NCI-H2171 (cell line): Measurements from ENCODE around the gene ABCA8.

Source experiments
- DNase-seq: peaks from one replicate; lab custom pipeline; 2025; lab: John Stamatoyannopoulos, UW

The ABCA8 gene

DNA sequence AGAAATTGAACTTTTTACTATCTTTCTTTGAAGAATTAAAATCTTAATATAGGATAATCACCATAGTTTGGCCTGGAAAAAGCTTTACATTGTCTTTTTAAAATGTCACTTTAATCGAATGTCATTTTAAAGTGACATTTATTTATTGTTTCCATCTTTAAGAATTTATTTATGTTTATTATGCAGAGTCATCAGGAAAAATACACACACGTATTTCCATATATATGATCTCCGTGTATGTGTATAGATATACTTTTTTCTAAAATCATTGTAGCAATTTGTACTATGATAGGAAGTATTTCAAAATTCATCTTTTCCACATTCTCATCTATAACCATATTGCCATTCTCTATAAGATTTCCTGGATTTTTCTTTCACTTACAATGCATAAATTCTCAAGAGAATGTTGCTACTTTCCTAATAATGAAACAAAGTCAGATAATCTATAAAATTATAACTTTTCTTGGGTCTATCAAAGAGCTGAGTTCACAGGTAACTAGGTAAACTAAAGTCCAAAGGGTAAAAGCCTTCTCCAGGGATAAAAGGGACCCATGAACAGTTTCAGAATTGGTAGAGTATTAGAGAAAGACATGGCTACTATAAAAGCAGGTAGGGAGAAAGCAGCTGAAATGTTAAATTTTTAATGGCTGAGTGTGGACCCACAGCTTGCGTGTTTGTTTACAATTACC lies 11.9 kb downstream of the ABCA8 start:
- DNase-seq = no peak

DNA sequence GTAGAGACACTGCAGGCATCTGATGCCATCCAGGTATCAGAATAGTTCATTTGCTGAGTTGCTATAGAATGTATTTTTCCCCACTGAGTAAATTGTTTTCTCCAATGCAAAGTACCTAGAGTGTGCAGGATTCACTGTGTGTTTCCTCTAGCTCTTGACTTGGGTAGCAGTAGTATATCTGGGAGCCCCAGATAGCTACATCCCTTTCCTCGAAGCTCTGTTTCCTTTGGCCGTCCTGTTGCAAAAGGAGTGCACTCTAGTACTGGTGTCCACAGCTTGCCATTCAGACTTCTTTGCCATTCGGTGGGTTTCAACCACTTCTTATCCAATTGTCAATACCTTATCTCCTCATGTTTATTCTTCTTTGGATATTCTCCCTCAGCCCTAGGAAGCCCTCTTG lies 12.8 kb downstream of the ABCA8 start:
- no peak for DNase-seq

DNA sequence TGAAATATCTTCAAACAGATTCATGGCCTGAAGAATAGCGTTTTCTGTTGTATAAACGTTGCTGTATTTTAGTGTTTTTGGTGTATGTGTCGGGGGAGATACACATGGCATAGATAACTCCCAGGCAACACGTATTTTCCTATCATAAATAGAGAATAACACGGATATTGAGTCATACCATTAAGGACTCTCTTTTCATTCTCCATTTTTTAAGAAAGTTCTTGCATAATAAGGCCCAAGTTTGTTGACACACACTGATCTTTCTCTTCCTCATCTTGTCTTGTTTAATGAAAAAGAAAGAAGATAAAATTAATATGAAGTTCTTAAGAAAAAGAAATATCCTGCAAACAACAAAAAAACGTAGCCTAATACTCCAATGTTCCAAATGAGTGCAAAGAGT lies 13.4 kb downstream of the ABCA8 start:
- DNase-seq = no peak

DNA sequence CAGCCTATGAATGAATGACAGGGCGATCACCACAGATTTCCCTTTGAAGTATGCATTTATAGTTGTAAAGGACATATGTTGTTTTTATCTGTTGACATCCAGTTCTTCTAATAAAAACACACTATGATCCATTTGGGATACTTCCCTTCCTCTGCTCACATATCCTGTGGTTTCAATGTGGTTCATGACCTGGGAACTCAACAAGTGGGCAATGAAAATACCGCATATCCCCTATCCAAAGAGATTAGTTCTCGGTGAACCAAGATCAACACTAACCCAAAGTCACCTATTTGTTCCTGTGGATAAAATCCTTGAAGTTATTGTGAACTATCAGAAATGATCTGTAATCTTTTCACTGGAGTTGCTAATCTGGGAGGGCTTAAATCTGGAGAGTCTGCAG lies 16.0 kb downstream of the ABCA8 start:
- DNase-seq = no peak

DNA sequence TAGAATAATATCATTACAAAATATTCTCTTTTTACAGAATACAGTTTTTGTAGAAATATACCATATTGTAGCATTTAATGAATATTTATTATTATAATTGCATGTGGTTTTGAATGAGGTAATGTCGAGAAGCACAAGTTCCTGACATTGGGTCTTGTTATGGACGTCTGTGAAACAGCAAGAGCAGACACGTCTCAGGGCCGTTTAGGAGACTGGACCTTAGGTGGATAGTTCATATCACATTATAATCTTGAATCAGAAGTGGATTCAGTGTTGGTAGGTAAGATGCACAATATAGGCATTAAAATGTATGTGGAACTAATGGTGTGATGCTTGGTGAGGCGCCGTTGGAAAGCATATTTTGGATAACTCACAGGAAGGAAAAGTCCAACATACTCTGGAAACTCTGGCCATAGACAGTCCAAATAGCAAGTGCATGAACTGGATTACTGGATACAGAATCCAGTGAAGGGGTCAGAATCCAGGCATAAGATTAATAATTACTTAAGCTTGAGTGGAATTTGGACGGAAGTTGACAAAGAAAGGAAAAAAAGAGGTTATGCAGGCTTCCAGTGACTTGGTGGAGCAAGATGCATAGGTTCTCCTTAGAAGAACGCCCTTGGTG lies 17.2 kb downstream of the ABCA8 start:
- DNase-seq = no peak

DNA sequence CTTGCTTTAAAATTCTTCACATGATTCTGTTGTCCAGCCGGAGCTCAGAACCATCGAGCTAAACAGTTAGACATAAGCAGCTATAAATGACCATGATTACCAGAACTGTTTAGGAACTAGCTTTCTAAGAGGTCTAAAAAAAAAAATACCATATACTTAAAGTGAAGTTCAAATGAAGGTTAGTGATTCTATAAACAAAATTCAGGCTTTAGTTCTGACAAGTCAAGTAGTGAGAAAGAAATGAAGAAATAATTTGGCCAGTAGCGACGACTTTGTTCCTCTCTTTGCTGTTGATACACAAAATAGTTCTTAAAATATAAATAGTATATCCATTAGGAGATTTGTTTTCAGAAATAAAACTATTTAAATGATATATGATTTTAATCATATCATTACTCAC lies 27.7 kb downstream of the ABCA8 start:
- DNase-seq = no peak

DNA sequence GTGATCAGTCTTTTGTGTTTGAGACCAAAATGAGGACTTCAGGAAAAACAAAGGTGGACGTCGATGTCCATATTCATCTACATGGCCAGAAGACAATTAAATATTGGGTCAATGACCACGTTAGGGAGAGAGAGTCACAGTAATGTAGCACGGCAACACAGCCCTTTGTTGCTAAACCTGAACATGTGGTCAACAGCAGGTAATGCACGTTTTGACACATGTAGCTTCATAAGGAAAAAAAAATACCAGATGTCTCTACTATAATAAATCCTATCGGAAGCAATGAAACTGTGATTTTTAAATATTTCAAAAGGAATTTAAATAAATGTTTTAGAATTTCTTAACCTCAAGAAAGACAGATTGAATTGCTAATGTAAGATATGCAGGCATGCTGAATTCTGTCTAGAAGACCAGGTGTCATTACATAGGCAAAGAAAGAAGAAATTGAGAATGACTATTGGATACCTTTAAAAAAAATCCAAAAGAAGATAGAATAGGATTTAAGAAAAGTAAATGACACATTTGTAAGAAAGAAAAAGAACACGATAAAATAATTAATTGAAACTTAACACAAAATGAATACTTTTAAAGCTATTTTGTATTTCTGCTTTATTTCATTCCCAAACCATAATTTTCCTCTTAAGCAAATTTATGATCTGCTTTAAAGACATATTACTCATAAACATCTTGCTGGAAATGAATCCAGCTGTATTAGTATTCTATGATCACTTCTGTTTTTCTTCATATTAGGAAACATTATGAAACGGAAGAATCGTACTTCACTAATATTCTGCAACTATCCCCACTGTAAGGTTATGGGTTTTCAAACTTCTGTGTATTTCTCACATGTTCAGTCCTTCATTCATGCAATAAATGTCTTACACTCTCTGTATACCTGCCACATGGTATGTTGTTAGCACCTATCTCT lies 30.1 kb downstream of the ABCA8 start:
- peak; percentile 43 for DNase-seq

DNA sequence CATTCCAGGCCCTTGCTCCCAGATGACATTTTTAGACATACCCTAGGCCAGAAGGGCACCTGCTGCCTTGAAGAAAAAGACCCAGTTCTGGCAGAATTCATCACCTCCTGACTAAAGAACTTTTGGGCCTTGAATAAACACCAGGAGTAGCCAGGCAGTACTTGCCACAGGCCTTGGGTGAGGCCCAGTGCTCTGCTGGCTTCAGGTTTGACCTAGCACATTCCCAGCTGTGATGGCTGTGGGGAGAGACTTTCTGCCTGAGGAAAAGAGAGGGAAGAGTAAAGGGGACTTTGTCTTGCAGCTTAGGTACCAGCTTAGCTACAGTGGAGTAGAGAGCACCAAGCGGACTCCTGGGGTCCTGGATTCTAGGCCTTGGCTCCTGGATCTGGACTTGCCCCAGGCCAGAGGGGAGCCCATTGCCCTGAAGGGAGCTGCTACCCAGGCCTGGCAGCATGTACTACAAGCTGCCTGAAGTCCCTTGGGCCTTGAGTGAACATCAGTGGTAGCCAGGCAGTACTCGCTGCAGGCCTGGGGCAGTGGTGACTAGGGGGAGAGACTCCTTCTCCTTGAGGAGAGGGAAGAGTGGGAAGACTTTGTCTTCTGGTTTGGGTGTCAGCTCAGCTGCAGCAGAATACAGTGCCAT lies 44.3 kb downstream of the ABCA8 start:
- no peak for DNase-seq

DNA sequence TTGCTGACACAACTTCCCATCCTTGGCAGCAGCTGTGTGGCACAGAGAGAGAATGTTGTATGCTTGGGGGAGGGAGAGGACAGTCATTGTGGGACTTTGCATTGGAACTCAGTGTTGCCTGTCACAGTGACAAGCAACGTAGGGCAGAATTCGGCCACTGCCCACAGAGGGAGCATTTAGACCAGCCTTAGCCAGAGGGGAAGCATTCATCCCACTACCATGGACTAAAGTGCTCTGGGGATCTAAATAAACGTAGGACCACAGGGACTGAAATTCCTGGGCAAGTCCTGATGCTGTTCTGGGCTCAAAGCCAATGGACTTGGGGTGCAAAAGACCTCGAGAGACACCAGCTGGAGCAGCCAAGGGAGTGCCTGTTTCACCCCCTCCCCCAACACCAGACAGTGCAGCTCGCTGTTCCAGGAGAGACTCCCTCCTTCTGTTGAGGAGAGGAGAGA lies 44.9 kb downstream of the ABCA8 start:
- DNase-seq = peak; percentile 91

DNA sequence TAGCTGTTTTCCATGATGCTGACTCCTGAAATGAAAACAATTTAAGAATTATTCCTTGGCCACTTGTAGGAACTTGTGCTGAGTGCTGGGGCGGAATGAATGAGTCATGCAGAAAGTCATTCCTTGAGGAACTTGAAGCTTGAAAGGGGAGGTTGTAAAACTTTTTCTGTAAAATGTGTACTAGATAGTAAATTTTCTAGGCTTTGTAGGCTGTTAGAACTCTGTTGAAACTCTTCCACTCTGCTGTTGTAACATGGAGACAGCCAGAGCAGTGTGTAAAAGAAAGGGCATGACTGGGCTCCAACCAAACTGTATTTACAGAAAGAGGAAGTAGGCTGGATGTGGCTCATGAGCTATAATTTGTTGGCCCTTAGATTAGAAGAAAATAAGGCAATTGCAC lies 46.1 kb downstream of the ABCA8 start:
- DNase-seq = no peak

DNA sequence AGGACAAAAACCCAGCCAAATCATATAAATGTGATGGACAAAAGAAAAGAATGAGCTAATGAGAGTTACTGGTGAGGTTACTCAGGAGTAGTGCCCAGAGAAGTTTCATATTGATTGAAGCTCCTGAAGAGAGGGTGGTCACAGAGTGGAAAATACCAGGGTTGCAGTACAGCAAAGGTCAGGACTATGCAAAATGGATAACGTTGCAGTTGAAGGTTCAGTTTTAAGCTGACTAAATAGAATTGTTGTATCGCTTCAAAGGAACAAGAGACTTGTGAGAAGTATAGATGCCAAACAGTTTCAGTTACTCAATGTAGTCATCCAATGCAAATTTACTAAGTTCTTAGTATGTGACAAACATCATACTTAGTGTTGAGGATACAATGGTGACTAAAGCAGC lies 47.1 kb downstream of the ABCA8 start:
- no peak for DNase-seq

DNA sequence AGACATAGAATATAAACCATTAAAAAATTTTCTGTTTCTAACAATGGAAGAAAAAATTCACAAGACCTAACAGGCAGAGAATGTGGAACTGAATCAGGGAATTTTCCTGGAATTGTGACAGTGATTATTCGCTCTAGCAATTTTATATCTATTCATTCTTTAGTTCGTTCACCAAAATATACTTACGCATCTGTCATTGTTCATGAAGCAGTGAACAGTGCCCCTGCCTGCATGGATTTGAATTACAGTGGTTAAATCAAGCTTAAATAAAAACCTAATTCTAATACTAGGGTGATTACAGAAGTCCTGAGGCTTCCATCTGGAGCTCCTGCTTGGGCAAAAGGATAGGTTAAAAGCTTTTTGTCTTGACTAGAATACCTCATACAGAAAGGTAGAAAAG lies 48.6 kb downstream of the ABCA8 start:
- DNase-seq = peak; percentile 39

DNA sequence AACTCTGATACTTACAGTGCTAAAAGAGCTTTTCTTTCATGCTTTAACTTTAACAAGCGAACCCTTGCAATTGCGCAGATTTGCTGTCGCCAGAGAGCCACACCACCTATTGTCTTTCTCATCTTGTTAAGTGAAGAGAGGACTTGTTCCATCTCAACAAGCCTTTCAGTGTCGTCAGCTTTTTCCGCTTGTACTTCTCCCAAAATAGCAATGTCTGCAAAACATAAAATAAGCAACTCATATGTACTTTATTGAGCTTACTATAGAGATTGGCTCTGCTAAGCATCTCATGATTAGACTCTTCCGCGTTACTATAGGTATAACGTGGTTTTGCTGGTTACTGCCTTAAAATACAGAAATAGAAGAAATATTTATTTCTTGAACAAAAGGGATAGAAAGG lies 51.9 kb downstream of the ABCA8 start:
- no peak for DNase-seq

DNA sequence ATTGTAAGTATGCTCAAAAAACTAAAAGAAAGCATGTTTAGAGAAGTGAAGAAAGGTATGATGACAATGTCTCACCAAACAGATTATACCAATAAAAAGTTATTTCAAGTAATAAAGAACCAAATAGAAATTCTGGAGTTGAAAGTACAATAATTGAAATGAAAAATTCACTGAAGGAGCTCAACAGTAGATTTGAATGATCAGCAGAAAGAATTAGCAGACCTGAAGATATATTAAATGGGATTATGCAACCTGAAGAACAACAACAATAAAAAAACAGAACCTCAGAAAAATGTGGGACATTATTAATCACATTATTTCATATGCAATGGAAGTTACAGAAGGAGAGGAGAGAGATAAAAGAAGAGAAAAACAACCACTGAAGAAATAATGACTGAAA lies 57.6 kb downstream of the ABCA8 start:
- DNase-seq = no peak

DNA sequence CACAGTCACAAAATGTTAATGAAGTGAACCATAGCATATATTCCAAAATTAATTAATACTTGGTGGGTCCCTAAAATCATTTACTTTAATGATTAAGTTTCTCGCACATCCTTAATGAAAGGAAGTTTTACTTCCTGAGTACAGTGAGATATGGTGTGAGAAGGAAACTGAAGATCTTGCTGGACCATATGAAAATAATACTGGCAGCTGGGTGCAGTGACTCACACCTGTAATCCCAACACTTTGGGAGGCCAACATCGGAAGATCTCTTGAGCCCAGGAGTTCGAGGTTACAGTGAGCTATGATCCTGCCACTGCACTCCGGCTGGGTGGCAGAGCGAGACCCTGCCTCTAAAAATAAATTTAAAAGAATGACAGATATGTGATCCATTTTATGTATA lies 62.5 kb downstream of the ABCA8 start:
- no peak for DNase-seq

DNA sequence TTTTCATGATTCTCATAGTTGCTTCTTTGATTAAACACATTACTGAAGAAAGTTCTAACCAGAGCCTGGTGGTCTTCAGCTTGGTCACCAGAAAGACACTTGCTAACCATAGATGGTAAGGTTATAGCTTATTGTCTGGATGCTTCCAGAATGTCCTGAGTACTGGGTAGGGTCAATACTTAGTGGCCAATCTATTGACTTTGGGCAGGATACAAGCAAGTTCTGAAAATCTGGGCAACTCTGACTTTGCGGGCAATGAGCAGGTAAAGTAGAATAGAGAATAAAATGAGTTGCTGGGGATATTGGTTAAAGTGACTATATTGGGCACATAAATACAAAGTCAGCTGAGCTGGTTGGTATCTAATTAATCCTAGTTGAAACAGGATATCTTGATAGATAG lies 63.0 kb downstream of the ABCA8 start:
- no peak for DNase-seq

DNA sequence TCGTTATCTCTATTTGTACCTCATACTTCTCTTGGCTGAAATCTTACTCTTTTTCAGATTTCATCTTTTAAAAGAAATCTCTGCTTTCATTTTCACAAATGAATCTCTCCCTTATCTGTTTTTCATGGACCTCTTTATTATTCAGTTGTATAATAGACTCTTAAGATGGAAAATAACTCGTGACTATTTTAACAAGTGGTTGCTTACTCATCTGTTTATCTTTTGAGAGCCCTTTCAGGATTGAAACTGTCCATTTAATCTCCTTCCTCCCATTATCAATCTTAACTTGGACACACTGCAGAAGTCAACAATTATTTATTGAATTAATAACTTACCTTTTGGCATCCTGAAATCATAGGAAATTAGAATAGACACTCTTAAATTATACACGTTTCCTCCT lies 68.8 kb downstream of the ABCA8 start:
- DNase-seq = no peak

DNA sequence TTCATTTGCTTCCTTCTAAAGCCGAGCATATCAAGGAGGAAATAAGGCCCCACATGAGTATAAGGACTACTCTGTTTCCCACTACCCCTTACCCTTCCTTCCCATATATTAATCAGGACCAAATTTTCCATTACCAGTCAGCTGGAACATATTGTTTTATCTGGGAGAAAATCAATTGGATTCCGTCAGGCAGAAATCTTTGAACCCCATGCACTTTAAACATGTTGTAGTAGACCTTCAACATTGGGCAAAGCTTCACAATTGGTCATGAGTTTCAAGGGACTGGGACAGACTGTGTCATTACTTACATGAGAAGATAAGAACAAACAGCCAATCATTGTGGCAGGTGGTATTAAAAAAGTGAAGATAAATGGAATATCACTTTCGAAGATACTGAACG lies 70.3 kb downstream of the ABCA8 start:
- no peak for DNase-seq

DNA sequence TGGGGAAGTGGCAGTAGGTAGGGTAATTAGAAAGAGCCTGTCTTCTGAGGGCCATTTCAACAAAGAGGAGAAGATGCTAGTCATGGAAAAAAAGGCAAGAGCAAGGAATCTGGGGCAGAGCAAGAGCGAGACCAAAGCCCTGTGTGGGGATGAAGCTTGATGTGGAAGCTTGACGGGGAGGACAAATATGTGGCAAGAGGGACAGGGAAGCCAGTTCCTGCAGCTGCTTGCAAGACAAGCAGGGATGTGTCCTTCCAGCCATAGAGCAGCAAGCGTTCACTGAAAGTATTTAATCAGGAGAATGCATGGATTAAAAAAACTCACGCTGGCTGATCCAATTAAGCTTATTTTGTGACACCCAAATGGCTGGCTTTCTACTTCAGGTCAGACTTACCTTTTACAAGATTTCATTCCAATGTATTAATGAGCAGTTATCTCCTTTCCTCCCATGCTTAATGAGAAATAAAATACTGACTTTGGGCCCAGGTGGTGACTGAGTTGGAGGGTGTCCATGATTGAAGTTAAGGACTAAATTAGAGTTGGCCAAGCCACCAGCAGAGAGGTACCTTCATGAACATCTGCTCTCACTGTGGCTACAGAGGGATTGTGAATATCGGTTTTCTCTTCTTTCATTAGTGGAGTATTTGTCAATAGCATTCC lies 76.8 kb downstream of the ABCA8 start:
- DNase-seq = peak; percentile 87

DNA sequence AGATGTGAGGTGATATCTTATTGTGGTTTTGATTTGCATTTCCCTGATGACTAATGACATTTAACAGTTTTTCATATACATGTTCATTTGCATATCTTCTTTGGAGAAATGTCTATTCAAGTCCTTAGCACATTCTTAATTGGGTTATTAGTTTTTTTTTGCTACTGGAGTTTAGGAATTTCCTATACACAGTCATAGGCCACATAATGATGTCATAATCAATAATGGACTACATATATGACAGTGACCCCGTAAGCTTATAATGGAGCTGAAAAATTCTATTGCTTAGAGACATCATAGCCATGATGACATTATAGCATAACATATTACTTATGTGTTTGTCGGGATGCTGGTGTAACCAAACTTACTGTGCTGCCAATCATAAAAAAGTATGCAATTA lies 83.7 kb downstream of the ABCA8 start:
- no peak for DNase-seq

DNA sequence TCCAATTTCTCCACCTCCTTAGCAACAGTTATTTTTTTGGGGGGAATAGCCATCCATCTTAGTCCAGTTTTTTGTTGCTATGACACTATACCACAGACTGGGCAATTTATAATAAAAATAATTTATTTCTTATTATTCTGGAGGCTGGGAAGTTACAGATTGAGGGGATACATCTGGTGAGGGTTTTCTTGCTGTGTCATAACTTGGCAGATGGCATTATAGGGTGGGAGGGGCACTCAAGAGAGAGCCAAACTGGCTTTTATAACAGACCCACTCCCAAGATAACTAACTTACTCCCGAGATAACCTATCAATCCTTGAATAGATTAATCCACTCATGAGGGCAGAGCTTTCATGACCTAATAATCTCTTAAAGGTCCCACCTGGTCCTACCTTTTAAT lies 84.2 kb downstream of the ABCA8 start:
- DNase-seq = peak; percentile 45
